ENCODE measurements around the gene MS4A4A.
A peak's percentile ranks its signal among the peaks of the same experiment; 100 is the strongest.

The MS4A4A gene

GRCh38 chr11:60303661-60304060, 23.2 kb downstream of the MS4A4A start:
- FAIRE-seq: no peak

GRCh38 chr11:60305906-60306619, 25.6 kb downstream of the MS4A4A start:
- no peak for FAIRE-seq

- FAIRE-seq: no peak
These were observed 27.2 kb downstream of the MS4A4A start for GRCh38 chr11:60307507-60308195.

- FAIRE-seq: no peak
These were observed 30.0 kb downstream of the MS4A4A start for GRCh38 chr11:60310407-60310998.

GRCh38 chr11:60314635-60315321, 34.3 kb downstream of the MS4A4A start:
- no peak for FAIRE-seq

GRCh38 chr11:60315871-60316270, 35.4 kb downstream of the MS4A4A start:
- no peak for FAIRE-seq

- no peak for FAIRE-seq
These were observed 35.9 kb downstream of the MS4A4A start for GRCh38 chr11:60316317-60316716.

GRCh38 chr11:60318726-60319125, 38.3 kb downstream of the MS4A4A start:
- FAIRE-seq: no peak

- no peak for FAIRE-seq
These were observed 40.6 kb downstream of the MS4A4A start for GRCh38 chr11:60321051-60321450.

GRCh38 chr11:60326955-60327354, 46.5 kb downstream of the MS4A4A start, which contains the start of gene MS4A6E:
Gene MS4A6E (plus strand): TSS chr11:60327255. CDS start chr11:60334896, 7,641 bp downstream.
- no peak for FAIRE-seq

- FAIRE-seq: no peak
These were observed 48.0 kb downstream of the MS4A4A start for GRCh38 chr11:60328460-60328859.

- no peak for FAIRE-seq
These were observed 52.4 kb downstream of the MS4A4A start for GRCh38 chr11:60332846-60333245.

GRCh38 chr11:60334005-60334620, 53.6 kb downstream of the MS4A4A start:
- FAIRE-seq: no peak

GRCh38 chr11:60336767-60337391, 56.4 kb downstream of the MS4A4A start:
- no peak for FAIRE-seq

- no peak for FAIRE-seq
These were observed 57.6 kb downstream of the MS4A4A start for GRCh38 chr11:60338053-60338452.

GRCh38 chr11:60339356-60339755, 58.9 kb downstream of the MS4A4A start:
- no peak for FAIRE-seq

GRCh38 chr11:60343094-60343704, 62.7 kb downstream of the MS4A4A start:
- peak; percentile 25 for FAIRE-seq

- no peak for FAIRE-seq
These were observed 63.7 kb downstream of the MS4A4A start for GRCh38 chr11:60344146-60344545.

GRCh38 chr11:60345489-60345888, 65.0 kb downstream of the MS4A4A start:
- FAIRE-seq: no peak

- FAIRE-seq: no peak
These were observed 66.8 kb downstream of the MS4A4A start for GRCh38 chr11:60347084-60347797.

- FAIRE-seq: no peak
These were observed 67.7 kb downstream of the MS4A4A start for GRCh38 chr11:60348116-60348515.
